H1 (cell line): Measurements from ENCODE around the gene GRAMD1C. TPM values are rescaled to one million over a fixed set of nuclear protein-coding genes. Genes with fewer than 3 reads are reported as not detected.

ENCODE experiments used
- TBP ChIP-seq: IDR thresholded peaks from 2 replicates; pipeline ENCODE4 v1.6.1; 2011; ENCODE audit warnings: low read depth, low read length, improper control_type of control experiment
- polyA plus RNA-seq, 7 experiments: library from polyadenylated mRNA; depleted of rRNA in 3 of 7; stranded (reverse) in 5 of 7; unstranded in 2 of 7; fragments of >200 nt in 5 of 7; fragments of 200-250 nt in 2 of 7; gene quantifications; 1 replicate in 5 of 7; 2 replicates in 1 of 7; 4 replicates in 1 of 7; pipeline versions ENCODE4 v1.2.1 to v1.2.3, GENCODE V29; 2011 to 2013; ENCODE audit warnings: missing spikeins in 2 of 7, mixed read lengths in 2 of 7
- total RNA-seq: library from RNA; stranded (reverse); fragmentation: NEBNext Ultra II Directional; extraction: Animal tissue kit (Norgen Biotek cat#: 25700); gene quantifications from 2 replicates; pipeline ENCODE4 v1.2.1, GENCODE V29; 2021

GRAMD1C gene
- total and polyA plus RNA-seq, 2 of the 8 experiments (the other 6 are each of a cell fraction or from before 2014, with no cell fraction given): 0.62 to 2.1 TPM

DNA sequence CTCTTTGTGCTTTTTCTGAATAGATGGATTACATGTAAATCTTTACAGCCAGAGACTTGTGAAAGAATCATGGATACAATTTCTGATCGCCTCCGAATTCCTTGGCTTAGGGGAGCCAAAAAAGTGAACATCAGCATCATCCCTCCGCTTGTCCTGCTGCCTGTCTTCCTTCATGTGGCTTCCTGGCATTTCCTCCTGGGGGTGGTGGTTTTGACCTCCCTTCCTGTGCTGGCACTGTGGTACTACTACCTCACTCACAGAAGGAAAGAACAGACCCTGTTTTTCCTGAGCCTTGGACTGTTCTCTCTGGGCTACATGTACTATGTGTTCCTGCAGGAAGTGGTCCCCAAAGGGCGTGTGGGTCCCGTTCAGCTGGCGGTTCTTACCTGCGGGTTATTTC is 115.1 kb downstream of the GRAMD1C start (continued):
- no peak for TF ChIP-seq TBP
